Fibroblast of the aortic adventitia (primary cell): Measurements from ENCODE around the gene C20orf204. TPM values are rescaled to one million over a fixed set of nuclear protein-coding genes. Genes with fewer than 3 reads are reported as not detected.
A peak's percentile ranks its signal among the peaks of the same experiment; 100 is the strongest.

Experiments used
- DNase-seq: peaks from one replicate; pipeline ENCODE4 v3.0.0-alpha.2; 2010; ENCODE audit warnings: low read depth
- H3K4me3 ChIP-seq: 2 replicates; pipeline ENCODE4 v1.5.1; 2011; ENCODE audit warnings: low read depth, mild to moderate bottlenecking, control low read depth, low read length, moderate library complexity
- total RNA-seq: library from RNA; depleted of rRNA; stranded (reverse); fragments of >200 nt; gene quantifications from 2 replicates; pipeline ENCODE4 v1.2.3, GENCODE V29; 2012; ENCODE audit warnings: low replicate concordance
- TF ChIP-seq, protein P1 (sequence below): IDR thresholded peaks from 2 replicates; pipeline ENCODE4 v1.5.1; 2011; ENCODE audit warnings: mild to moderate bottlenecking, low read length, control low read depth, inconsistent platforms; ENCODE audit not compliant: insufficient read depth

Gene C20orf204
- total RNA-seq, 1 donor, result 1.6 TPM

DNA sequence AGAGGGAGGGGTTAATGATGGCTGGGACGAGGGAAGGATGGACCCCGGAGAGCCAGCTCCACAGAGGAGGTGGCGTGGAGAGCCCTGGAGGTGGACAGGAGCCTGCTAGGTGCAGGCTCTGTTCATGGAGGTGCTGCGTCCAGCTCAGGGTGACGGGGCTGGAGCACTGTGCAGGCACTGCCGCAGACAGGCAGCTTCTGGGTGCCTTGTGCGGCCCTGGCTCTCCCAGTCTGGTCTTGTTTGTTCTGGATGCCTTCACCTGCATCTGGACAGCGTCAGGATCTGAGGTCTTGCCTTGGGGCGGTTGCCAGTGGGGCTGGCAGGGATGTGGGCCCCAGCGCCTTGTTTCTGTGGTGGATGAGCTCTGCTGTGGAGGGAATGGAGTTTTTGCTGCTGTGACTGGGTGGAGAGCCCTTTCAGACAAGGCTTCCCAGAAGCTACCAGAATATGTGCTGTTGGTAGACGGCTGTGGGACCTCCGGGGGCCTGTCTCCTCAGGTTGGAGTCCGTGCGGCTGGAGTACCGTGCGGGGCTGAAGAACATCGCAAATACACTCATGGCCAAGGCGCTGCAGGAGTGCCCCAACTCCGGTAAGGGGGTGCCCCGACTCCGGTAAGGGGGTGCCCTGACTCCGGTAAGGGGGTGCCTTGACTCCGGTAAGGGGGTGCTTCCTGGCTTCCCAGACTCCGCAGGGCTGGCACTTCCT is 7.8 kb upstream of the C20orf204 start:
- no peak overlapping the region for H3K4me3 ChIP-seq
- DNase-seq, result peak; percentile 59
- TF ChIP-seq, protein P1, sequence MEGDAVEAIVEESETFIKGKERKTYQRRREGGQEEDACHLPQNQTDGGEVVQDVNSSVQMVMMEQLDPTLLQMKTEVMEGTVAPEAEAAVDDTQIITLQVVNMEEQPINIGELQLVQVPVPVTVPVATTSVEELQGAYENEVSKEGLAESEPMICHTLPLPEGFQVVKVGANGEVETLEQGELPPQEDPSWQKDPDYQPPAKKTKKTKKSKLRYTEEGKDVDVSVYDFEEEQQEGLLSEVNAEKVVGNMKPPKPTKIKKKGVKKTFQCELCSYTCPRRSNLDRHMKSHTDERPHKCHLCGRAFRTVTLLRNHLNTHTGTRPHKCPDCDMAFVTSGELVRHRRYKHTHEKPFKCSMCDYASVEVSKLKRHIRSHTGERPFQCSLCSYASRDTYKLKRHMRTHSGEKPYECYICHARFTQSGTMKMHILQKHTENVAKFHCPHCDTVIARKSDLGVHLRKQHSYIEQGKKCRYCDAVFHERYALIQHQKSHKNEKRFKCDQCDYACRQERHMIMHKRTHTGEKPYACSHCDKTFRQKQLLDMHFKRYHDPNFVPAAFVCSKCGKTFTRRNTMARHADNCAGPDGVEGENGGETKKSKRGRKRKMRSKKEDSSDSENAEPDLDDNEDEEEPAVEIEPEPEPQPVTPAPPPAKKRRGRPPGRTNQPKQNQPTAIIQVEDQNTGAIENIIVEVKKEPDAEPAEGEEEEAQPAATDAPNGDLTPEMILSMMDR, result no peak

DNA sequence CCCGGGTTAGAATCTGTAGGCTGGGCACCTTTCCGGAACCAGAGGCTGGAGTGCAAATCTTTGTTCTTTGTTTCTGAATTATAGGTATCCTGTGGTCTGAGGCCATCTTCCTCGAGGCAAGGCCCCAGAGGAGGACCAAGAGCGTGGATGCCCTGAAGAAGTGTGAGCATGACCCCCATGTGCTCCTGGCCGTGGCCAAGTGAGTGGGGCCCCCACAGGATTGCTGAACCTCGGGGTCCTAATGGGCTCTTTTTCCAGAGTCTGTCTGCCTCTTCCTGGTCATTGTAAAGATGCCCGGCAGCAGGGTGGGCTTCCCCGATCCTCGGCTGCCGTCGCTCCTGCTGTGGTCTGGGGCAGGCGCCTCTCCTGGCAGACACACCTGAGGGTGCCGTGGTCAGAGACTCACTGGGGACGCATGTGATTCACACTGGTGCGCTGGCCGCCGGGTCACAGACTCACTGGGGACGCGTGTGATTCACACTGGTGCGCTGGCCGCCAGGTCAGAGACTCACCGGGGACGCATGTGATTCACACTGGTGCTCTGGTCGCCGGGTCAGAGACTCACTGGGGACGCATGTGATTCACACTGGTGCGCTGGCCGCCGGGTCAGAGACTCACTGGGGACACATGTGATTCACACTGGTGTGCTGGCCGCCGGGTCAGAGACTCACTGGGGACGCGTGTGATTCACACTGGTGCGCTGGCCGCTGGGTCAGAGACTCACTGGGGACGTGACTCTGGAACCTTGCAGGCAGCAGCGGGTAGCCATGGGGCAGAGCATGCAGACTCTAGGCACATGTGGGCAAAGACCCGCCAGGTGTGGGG is 6.5 kb upstream of the C20orf204 start:
- no peak overlapping the region for H3K4me3 ChIP-seq
- TF ChIP-seq, protein P1, result no peak
- DNase-seq, result no peak

DNA sequence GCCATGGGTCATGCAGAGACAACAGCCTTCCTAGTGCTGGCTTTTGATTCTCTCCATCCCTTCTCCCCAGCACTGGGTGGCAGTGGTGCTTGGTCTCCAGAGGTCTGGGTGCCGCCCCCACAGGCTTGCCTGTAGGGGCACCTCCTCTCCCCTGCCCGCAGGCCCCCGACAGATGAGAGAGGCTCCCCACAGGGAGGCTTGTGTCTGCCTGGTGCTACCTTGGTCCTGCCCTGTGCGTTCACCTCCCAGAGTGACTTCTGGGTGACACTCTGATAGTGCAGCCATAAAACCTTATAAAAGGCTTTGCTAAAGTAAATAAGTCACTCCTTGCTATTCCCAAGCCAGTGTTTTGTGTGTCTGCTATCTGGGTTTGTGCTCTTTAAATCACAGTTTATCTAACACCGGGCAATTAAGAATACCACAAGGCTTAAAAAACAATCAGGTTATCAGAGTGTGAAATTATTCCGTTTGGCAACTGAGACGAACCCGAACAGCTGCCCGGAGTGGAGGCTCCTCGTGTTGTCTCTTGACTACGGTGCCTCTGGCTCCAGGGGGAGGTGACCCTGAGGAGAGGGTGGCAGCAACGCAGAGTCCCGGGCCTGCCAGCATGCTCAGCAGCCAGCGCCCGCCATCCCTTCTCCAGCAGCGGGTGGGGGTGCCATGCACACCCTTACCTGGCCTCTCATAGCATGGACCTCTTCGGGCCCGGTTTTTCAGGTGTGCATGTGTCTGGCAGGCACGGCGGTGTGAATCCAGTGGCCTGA is 5.4 kb upstream of the C20orf204 start:
- TF ChIP-seq, protein P1, result no peak
- no peak overlapping the region for H3K4me3 ChIP-seq
- no peak for DNase-seq

DNA sequence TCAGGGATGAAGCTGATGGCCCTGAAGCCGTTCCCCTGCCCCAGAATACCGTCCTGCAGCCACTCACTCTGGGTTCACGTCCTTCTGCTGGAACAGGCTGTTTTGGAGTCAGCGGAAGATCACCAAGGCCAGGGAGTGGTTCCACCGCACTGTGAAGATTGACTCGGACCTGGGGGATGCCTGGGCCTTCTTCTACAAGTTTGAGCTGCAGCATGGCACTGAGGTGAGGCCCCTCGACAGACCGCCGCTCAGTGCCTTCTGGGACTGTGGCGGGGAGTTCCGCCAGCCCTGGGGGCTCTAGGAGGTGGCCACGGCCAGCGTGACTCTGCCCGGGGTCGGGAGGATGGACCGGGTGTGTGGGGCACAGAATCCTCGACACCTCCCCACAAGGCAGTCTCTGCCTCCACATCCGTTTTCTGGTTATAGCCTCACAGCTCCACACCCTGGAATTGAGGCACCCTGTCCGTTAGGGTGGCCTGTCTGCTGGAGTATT is 4.1 kb upstream of the C20orf204 start:
- no peak overlapping the region for H3K4me3 ChIP-seq
- TF ChIP-seq, protein P1, result no peak
- no peak for DNase-seq

DNA sequence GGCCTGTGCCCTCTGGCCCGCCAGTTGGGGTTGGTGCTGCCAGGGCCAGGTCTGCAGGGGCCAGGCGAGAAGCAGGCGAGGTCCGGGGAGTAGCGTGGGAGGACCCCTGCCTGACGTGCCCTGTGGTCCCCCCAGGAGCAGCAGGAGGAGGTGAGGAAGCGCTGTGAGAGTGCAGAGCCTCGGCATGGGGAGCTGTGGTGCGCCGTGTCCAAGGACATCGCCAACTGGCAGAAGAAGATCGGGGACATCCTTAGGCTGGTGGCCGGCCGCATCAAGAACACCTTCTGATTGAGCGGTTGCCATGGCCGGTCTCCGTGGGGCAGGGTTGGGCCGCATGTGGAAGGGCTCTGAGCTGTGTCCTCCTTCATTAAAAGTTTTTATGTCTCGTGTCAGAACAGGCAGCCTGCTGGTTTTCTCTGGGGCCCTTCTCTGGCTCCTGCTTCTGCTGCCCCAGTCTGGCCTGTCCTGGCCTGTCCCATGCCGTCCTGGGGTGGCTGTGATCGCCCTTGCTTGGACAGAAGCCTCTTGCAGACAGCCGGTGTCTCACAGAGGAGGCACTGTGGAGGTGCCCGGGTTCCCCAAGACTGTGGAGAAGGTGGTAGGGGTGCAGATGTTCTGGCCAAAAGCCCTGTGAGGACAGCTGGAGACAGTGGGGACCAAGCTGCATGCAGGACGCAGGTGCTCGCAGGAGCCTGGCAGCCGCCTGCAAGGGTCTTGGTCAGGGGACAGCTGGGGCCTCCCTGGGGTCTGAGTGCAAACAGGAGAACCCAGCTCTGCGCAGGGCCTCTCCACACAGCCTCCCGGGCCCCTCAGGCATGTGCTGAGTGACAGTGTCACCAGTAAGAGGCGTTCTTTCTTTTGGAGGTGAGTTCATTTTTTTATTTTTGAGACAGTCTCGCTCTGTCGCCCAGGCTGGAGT is 3.0 kb upstream of the C20orf204 start:
- TF ChIP-seq, protein P1, result no peak
- no peak overlapping the region for H3K4me3 ChIP-seq
- DNase-seq, result no peak
